AG09319 (cell line): ENCODE measurements around the gene IDE.
"Not testable (repeated sequence)": the region's sequence is repeated elsewhere in the genome, so short reads cannot be mapped to it uniquely, and the experiment has no call there.

ENCODE experiments used
- DNase-seq: peaks from one replicate; pipeline ENCODE4 v3.0.0-alpha.2; 2010; ENCODE audit warnings: low read depth; ENCODE audit errors: extremely low read depth
- TF ChIP-seq, protein P1 (sequence below): IDR thresholded peaks from 2 replicates; pipeline ENCODE4 v1.5.1; 2011; ENCODE audit warnings: low read depth, mild to moderate bottlenecking, inconsistent platforms, low read length, moderate library complexity

Gene IDE

GRCh38 chr10:92407305-92408016 is 166.4 kb downstream of the IDE start:
- DNase-seq, result no peak
- TF ChIP-seq, protein P1, sequence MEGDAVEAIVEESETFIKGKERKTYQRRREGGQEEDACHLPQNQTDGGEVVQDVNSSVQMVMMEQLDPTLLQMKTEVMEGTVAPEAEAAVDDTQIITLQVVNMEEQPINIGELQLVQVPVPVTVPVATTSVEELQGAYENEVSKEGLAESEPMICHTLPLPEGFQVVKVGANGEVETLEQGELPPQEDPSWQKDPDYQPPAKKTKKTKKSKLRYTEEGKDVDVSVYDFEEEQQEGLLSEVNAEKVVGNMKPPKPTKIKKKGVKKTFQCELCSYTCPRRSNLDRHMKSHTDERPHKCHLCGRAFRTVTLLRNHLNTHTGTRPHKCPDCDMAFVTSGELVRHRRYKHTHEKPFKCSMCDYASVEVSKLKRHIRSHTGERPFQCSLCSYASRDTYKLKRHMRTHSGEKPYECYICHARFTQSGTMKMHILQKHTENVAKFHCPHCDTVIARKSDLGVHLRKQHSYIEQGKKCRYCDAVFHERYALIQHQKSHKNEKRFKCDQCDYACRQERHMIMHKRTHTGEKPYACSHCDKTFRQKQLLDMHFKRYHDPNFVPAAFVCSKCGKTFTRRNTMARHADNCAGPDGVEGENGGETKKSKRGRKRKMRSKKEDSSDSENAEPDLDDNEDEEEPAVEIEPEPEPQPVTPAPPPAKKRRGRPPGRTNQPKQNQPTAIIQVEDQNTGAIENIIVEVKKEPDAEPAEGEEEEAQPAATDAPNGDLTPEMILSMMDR, result no peak

GRCh38 chr10:92405419-92405924 is 168.4 kb downstream of the IDE start:
- no peak for DNase-seq

DNA sequence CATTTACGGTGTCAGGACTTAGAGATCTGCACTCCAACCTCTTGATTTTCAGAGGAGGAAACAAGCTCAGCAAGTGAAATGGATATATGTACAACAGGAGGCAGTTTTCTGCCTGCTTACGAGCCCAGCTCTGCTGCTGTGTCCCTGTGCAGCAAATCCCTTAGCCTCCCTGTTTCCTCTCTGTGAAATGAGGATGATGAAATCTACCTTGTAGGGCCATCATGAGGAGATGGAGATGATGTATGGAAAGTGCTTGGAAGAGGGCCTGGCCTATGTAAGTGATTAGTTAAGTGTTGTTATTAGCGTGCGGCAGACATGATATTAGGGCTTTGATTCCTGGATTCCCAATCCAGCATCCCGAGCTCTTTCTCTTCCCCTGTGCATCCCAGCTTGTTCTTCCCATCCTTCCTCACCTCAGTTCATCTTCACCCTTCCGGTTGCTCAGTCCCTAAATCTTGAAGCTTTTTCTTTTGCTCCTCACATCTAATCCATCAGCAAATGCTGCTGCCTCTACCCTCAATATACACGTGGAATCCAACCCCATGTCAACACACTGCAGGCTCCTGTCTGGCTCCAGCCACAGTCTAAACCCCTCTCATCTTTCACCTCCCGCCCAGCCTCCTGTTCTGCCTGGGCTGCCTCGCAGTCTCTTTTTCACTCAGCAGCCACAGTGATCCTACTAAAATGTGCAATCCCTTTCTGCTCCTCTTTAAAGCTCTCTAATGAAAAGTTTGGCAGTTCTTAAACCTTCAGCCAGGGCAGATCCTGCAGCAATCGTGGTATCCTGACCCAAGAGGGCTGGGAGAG is 169.1 kb downstream of the IDE start:
- TF ChIP-seq, protein P1, result no peak
- no peak for DNase-seq

More at GRCh38 chr10:92405419-92405924, 168.4 kb downstream of the IDE start:
- TF ChIP-seq, protein P1, result no peak

DNA sequence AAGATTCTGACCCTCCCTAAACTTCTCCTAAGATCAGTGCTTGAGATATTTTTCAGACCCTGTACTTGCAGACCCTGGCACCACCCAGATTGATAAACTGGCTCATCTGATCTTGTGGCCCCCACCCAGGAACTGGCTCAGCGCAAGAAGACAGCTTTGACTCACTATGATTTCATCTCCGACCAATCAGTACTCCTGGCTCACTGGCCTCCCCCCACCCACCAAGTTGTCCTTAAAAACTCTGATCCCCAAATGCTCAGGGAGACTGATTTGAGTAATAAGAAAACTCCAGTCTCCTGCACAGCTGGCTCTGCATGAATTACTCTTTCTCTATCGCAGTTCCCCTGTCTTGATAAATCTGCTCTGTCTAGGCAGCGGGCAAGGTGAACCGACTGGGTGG is 171.7 kb downstream of the IDE start:
- not testable (repeated sequence) for DNase-seq
